ENCODE measurements around the gene MLLT10.

Gene MLLT10

GRCh38 chr10:21497177-21497807 lies 36.7 kb upstream of the MLLT10 start:
- H3K36me3 Mint-ChIP-seq: peaks cover 2% of the 10 kb centered on the region
- H3K4me1 Mint-ChIP-seq (ENCODE audit: low read depth): peaks cover 26% of the 10 kb centered on the region
- peak overlapping the region; percentile 80 for H3K4me3 Mint-ChIP-seq
- H3K27me3 Mint-ChIP-seq: peaks cover 45% of the 10 kb centered on the region
- H3K9me3 Mint-ChIP-seq (ENCODE audit: low read depth): no peaks in the 10 kb centered on the region
- no peak overlapping the region for H3K27ac Mint-ChIP-seq

- Mint-ChIP-seq H3K4me1 (ENCODE audit: low read depth) (peaks cover 26% of the 10 kb centered on the region), H3K27me3 (peaks cover 43% of the 10 kb centered on the region), H3K36me3 (peaks cover 2% of the 10 kb centered on the region), H3K9me3 (ENCODE audit: low read depth) (no peaks in the 10 kb centered on the region), H3K27ac (no peak overlapping the region), H3K4me3 (peak overlapping the region; percentile 80)
Observed at GRCh38 chr10:21498377-21498776, 35.7 kb upstream of the MLLT10 start.

- Mint-ChIP-seq H3K27ac (no peak overlapping the region), H3K27me3 (peaks cover 41% of the 10 kb centered on the region), H3K4me1 (ENCODE audit: low read depth) (peaks cover 22% of the 10 kb centered on the region)
Observed at GRCh38 chr10:21498986-21499385, 35.0 kb upstream of the MLLT10 start.

DNA sequence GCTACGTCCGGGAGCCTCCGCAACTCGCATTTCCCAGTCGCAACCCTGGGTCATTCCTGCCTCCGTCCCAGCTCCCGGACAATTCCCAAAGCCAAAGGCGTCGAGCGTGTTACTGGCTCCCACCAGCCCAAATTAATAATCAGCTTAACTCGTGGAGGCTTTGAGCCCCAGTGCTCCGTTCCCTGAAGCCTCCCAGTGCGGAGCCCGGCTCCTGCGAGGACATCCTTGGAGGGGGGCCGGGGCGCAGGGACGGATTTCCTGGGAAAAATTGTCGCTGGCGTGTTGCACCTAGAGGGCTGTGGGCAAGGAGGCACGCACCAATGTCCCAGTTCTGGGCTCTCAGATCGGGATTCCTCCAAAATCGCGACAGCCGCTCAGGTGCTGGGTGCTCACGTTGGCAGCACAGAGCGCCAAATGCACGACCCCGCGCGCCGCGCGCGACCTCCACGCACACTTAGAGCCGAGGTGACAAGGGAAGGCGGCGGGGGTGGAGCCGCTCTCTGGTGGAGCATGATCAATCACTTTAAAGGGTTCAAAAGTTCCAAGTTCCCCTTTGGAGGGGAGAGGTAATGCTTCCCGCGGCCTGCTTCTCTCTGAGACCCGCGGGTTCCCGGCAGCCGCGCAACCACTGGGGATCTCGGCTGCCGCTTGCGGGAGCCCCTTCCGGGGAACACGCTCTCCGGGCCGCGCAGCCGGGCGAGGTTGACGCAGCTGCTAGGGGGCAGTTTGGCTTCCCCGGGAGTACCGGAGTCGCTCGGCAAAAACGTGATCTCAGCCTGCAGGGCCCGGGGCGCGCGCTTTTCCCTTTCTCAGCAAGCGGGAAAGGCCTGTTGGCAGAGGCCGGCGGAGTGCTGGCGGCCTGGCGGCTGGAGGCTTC lies 34.1 kb upstream of the MLLT10 start:
- no peaks in the 10 kb centered on the region for H3K9me3 Mint-ChIP-seq (ENCODE audit: low read depth)
- H3K4me1 Mint-ChIP-seq (ENCODE audit: low read depth): peaks cover 19% of the 10 kb centered on the region
- no peaks in the 10 kb centered on the region for H3K36me3 Mint-ChIP-seq
- H3K4me3 Mint-ChIP-seq: peak overlapping the region; percentile 33
- peaks cover 39% of the 10 kb centered on the region for H3K27me3 Mint-ChIP-seq
- H3K27ac Mint-ChIP-seq: no peak overlapping the region

More at GRCh38 chr10:21498986-21499385, 35.0 kb upstream of the MLLT10 start:
- no peaks in the 10 kb centered on the region for H3K36me3 Mint-ChIP-seq
- peak overlapping the region; percentile 18 for H3K4me3 Mint-ChIP-seq
- H3K9me3 Mint-ChIP-seq (ENCODE audit: low read depth): no peaks in the 10 kb centered on the region

DNA sequence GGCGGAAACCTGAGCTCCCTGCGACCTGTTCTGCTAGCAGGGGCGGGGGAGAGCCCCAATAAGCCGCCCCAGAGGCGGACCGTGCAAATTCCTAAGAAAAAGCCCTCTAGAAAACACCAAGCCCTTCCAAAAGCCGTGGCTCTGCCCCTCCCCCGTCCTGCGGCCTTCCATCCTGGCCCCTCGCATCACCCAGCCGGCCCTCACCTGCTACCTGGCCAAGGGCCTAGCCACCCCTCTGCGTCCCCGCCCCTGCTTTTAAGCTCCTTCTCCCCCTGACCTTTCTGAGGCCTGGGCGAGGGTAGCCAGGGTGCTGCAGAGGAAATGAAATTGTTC lies 33.5 kb upstream of the MLLT10 start:
- no peaks in the 10 kb centered on the region for H3K9me3 Mint-ChIP-seq (ENCODE audit: low read depth)
- no peak overlapping the region for H3K4me3 Mint-ChIP-seq
- no peak overlapping the region for H3K27ac Mint-ChIP-seq
- peaks cover 36% of the 10 kb centered on the region for H3K27me3 Mint-ChIP-seq
- peaks cover 14% of the 10 kb centered on the region for H3K4me1 Mint-ChIP-seq (ENCODE audit: low read depth)
- H3K36me3 Mint-ChIP-seq: no peaks in the 10 kb centered on the region

GRCh38 chr10:21501091-21501490 lies 32.9 kb upstream of the MLLT10 start:
- H3K27ac Mint-ChIP-seq: no peak overlapping the region
- no peaks in the 10 kb centered on the region for H3K36me3 Mint-ChIP-seq
- no peak overlapping the region for H3K4me3 Mint-ChIP-seq
- no peaks in the 10 kb centered on the region for H3K9me3 Mint-ChIP-seq (ENCODE audit: low read depth)
- peaks cover 13% of the 10 kb centered on the region for H3K4me1 Mint-ChIP-seq (ENCODE audit: low read depth)
- H3K27me3 Mint-ChIP-seq: peaks cover 35% of the 10 kb centered on the region

DNA sequence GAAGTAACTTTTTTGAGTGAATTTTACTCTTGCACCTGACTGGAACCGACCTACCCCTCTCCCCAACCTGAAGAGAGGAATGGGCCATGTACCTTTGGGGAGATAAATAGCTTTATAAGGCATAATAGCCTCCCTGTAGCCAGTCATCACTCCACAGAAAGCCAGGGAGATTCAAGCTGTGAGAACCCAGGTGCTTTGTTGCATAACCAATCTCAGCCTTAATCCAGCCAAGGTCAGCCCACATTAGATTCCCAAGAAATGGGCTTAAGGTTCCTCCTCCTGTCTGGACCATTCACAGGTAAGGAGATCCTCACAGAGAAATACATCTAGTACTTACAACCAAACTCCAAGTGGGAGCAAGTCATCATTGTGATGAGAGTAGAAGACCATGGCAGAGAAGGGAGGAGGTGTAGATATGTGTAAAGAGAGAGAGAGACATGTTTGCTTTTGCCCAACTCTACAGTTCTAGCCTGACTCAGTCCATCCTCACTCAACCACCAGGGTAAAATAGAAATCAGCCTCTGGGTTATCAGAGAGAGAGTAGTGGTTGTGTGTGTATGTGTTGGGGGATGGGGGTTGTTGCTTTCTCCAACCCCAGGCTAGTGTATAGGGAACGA lies 32.2 kb upstream of the MLLT10 start:
- peaks cover 35% of the 10 kb centered on the region for H3K27me3 Mint-ChIP-seq
- H3K9me3 Mint-ChIP-seq (ENCODE audit: low read depth): no peaks in the 10 kb centered on the region
- H3K27ac Mint-ChIP-seq: no peak overlapping the region
- peaks cover 13% of the 10 kb centered on the region for H3K4me1 Mint-ChIP-seq (ENCODE audit: low read depth)
- H3K36me3 Mint-ChIP-seq: no peaks in the 10 kb centered on the region
- no peak overlapping the region for H3K4me3 Mint-ChIP-seq

DNA sequence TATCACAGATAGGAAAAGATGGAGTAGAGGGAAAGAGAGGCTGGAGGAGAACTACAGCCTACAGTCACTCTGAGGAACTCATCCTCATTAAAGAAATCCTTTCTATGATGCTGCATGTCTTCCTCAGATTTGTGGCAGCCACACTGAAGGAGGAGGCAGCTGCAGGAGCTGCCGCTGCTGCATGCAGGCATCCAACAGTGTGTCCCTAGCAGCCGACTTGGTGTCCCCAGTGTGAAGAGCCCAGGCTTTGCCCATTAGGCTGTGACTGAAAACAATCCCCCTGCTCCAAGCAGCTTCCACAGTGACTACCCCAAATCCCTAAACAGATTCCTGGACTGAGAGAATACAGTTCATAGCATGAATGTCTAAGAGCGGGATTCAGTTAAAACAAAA lies 31.7 kb upstream of the MLLT10 start:
- H3K36me3 Mint-ChIP-seq: no peaks in the 10 kb centered on the region
- H3K4me3 Mint-ChIP-seq: no peak overlapping the region
- H3K9me3 Mint-ChIP-seq (ENCODE audit: low read depth): no peaks in the 10 kb centered on the region
- H3K4me1 Mint-ChIP-seq (ENCODE audit: low read depth): peaks cover 12% of the 10 kb centered on the region
- no peak overlapping the region for H3K27ac Mint-ChIP-seq
- peaks cover 37% of the 10 kb centered on the region for H3K27me3 Mint-ChIP-seq

- Mint-ChIP-seq H3K4me1 (ENCODE audit: low read depth) (peaks cover 5% of the 10 kb centered on the region), H3K27me3 (peaks cover 29% of the 10 kb centered on the region), H3K9me3 (ENCODE audit: low read depth) (no peaks in the 10 kb centered on the region), H3K27ac (no peak overlapping the region), H3K4me3 (no peak overlapping the region), H3K36me3 (no peaks in the 10 kb centered on the region)
Observed at GRCh38 chr10:21503542-21503941, 30.5 kb upstream of the MLLT10 start.

GRCh38 chr10:21505711-21506278 lies 28.2 kb upstream of the MLLT10 start:
- Mint-ChIP-seq H3K9me3 (ENCODE audit: low read depth) (no peaks in the 10 kb centered on the region), H3K36me3 (no peaks in the 10 kb centered on the region), H3K27ac (no peak overlapping the region), H3K4me1 (ENCODE audit: low read depth) (no peaks in the 10 kb centered on the region), H3K27me3 (peaks cover 23% of the 10 kb centered on the region), H3K4me3 (no peak overlapping the region)

DNA sequence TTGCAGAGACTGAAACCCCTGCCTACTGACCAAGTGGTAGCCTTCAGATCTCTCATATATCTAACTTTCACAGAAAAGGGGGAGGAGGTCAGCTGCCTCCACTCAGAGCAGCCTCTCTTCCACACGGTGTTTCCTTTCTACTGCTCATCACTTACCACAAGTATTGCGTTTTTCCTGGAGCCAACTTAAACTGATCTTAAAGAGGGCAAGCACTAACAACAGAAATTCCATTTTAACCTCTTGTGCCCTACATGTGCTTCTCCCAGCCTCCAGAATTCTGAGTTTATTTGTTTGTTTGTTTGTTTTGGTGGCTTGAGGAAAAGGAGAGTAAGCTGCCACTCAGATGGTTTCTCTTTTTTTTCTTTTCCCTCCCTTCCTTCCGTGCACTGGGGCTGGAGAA lies 27.7 kb upstream of the MLLT10 start:
- Mint-ChIP-seq H3K36me3 (no peaks in the 10 kb centered on the region), H3K27ac (no peak overlapping the region), H3K4me3 (no peak overlapping the region), H3K27me3 (peaks cover 22% of the 10 kb centered on the region), H3K4me1 (ENCODE audit: low read depth) (no peaks in the 10 kb centered on the region), H3K9me3 (ENCODE audit: low read depth) (no peaks in the 10 kb centered on the region)

- H3K36me3 Mint-ChIP-seq: no peaks in the 10 kb centered on the region
- H3K4me3 Mint-ChIP-seq: no peak overlapping the region
- peaks cover 26% of the 10 kb centered on the region for H3K27me3 Mint-ChIP-seq
- H3K9me3 Mint-ChIP-seq (ENCODE audit: low read depth): no peaks in the 10 kb centered on the region
- H3K4me1 Mint-ChIP-seq (ENCODE audit: low read depth): no peaks in the 10 kb centered on the region
- no peak overlapping the region for H3K27ac Mint-ChIP-seq
Observed at GRCh38 chr10:21507150-21507549, 26.9 kb upstream of the MLLT10 start.

GRCh38 chr10:21508706-21509331 lies 25.2 kb upstream of the MLLT10 start:
- Mint-ChIP-seq H3K4me1 (ENCODE audit: low read depth) (no peaks in the 10 kb centered on the region), H3K4me3 (no peak overlapping the region), H3K27me3 (peaks cover 36% of the 10 kb centered on the region), H3K9me3 (ENCODE audit: low read depth) (no peaks in the 10 kb centered on the region), H3K36me3 (no peaks in the 10 kb centered on the region), H3K27ac (no peak overlapping the region)

GRCh38 chr10:21509341-21510240 lies 24.4 kb upstream of the MLLT10 start:
- no peaks in the 10 kb centered on the region for H3K9me3 Mint-ChIP-seq (ENCODE audit: low read depth)
- no peaks in the 10 kb centered on the region for H3K36me3 Mint-ChIP-seq
- H3K4me3 Mint-ChIP-seq: no peak overlapping the region
- H3K27ac Mint-ChIP-seq: no peak overlapping the region
- H3K27me3 Mint-ChIP-seq: peaks cover 38% of the 10 kb centered on the region
- H3K4me1 Mint-ChIP-seq (ENCODE audit: low read depth): no peaks in the 10 kb centered on the region

Data from activated naive CD8-positive, alpha-beta T cell (primary cell).